IMR-90 (cell line): ENCODE data around the gene USP26. TPM values are rescaled to one million over a fixed set of nuclear protein-coding genes. Genes with fewer than 3 reads are reported as not detected.
"Not testable (repeated sequence)": the region's sequence is repeated elsewhere in the genome, so short reads cannot be mapped to it uniquely, and the experiment has no call there.

ENCODE experiments used
- ATAC-seq: fragments of 200-7000 bp; cut with Tn5 transposase; 2 replicates; pipeline ENCODE4 v1.9.1; 2020; ENCODE audit warnings: low read depth, mild to moderate bottlenecking, moderate library complexity
- BruUV-seq: library from RNA; stranded (reverse); fragments of 400-500 nt; replicated peaks from 2 replicates; lab custom pipeline; 2021; lab: Mats Ljungman, UMichigan
- CTCF ChIA-PET: fragments of 300-600 bp; formaldehyde crosslinking; extraction: SDS; loops from one replicate; lab custom pipeline; 2021; ENCODE audit warnings: antibody characterized with exemption; lab: Yijun Ruan, JAX
- POLR2A ChIA-PET: fragments of 300-600 bp; sonication (Branson Sonifier 250); formaldehyde crosslinking; loops from one replicate; lab custom pipeline; 2022; ENCODE audit warnings: antibody characterized with exemption; ENCODE audit not compliant: unreplicated experiment; lab: Charles Lee
- DNase-seq: peaks from one replicate; pipeline ENCODE4 v3.0.0; 2013
- H2AFZ ChIP-seq: replicated peaks from 2 replicates; pipeline ENCODE3; 2013; ENCODE audit warnings: low read length, mild to moderate bottlenecking; ENCODE audit not compliant: poor library complexity
- H2AK5ac ChIP-seq: 2 replicates; pipeline ENCODE4 v1.6.1; 2013; ENCODE audit warnings: low read depth, low read length, inconsistent platforms
- H2AK9ac ChIP-seq: replicated peaks from 2 replicates; pipeline ENCODE3; 2013; ENCODE audit warnings: mild to moderate bottlenecking, low read depth, low read length, moderate library complexity; ENCODE audit not compliant: poor library complexity
- H2BK120ac ChIP-seq: 2 replicates; pipeline ENCODE4 v1.6.1; 2013; ENCODE audit warnings: low read depth, low read length, inconsistent platforms
- H2BK15ac ChIP-seq: 3 replicates; pipeline ENCODE4 v1.6.1; 2013; ENCODE audit warnings: low read depth, low read length, inconsistent platforms
- H2BK20ac ChIP-seq: 2 replicates; pipeline ENCODE4 v1.6.1; 2013; ENCODE audit warnings: low read depth, mild to moderate bottlenecking, inconsistent platforms, low read length, moderate library complexity
- H2BK5ac ChIP-seq: 2 replicates; pipeline ENCODE4 v1.6.1; 2013; ENCODE audit warnings: mild to moderate bottlenecking, low read depth, low read length, inconsistent platforms; ENCODE audit not compliant: poor library complexity, severe bottlenecking
- H3K14ac ChIP-seq: replicated peaks from 2 replicates; pipeline ENCODE4 v1.6.1; 2013; ENCODE audit warnings: low read depth, low read length, inconsistent platforms
- H3K18ac ChIP-seq: 2 replicates; pipeline ENCODE4 v1.6.1; 2013; ENCODE audit warnings: low read depth, low read length, control low read depth
- H3K23ac ChIP-seq: 2 replicates; pipeline ENCODE4 v1.6.1; 2013; ENCODE audit warnings: low read depth, low read length, inconsistent platforms
- H3K27ac ChIP-seq: 2 replicates; pipeline ENCODE4 v1.5.1; 2013; ENCODE audit warnings: mild to moderate bottlenecking, control low read depth, low read length; ENCODE audit not compliant: insufficient read depth
- H3K27me3 ChIP-seq: 2 replicates; pipeline ENCODE4 v1.6.1; 2013; ENCODE audit warnings: low read length; ENCODE audit not compliant: control insufficient read depth, insufficient read depth
- H3K36me3 ChIP-seq: 2 replicates; pipeline ENCODE4 v1.6.1; 2013; ENCODE audit warnings: low read length, mixed read lengths; ENCODE audit not compliant: control insufficient read depth, insufficient read depth
- H3K4ac ChIP-seq: 2 replicates; pipeline ENCODE4 v1.6.1; 2013; ENCODE audit warnings: low read depth, low read length, inconsistent platforms
- H3K4me1 ChIP-seq: 2 replicates; pipeline ENCODE4 v1.6.1; 2013; ENCODE audit warnings: low read length, mixed read lengths; ENCODE audit not compliant: control insufficient read depth, insufficient read depth
- H3K4me2 ChIP-seq: 2 replicates; pipeline ENCODE4 v1.6.1; 2013; ENCODE audit warnings: low read depth, mild to moderate bottlenecking, control low read depth, low read length, moderate library complexity
- H3K4me3 ChIP-seq: 2 replicates; pipeline ENCODE4 v1.5.1; 2013; ENCODE audit warnings: low read depth, mild to moderate bottlenecking, control low read depth, low read length, moderate library complexity; ENCODE audit not compliant: insufficient read depth
- H3K56ac ChIP-seq: 2 replicates; pipeline ENCODE4 v1.6.1; 2013; ENCODE audit warnings: low read length, inconsistent platforms; ENCODE audit not compliant: insufficient read depth; ENCODE audit errors: extremely low read depth
- H3K79me1 ChIP-seq, 2 experiments: 2 replicates each; pipeline ENCODE4 v1.6.1; 2013; ENCODE audit warnings: low read length in 2 of 2, inconsistent platforms in 1 of 2, low read depth in 1 of 2
- H3K9ac ChIP-seq: 2 replicates; pipeline ENCODE4 v1.6.1; 2013; ENCODE audit warnings: low read depth, low read length, control low read depth
- H3K9me1 ChIP-seq: 2 replicates; pipeline ENCODE4 v1.6.1; 2013; ENCODE audit warnings: low read length, inconsistent platforms; ENCODE audit not compliant: insufficient read depth
- H3K9me3 ChIP-seq: 2 replicates; pipeline ENCODE4 v1.6.1; 2013; ENCODE audit warnings: low read length; ENCODE audit not compliant: control insufficient read depth, insufficient read depth
- H4K20me1 ChIP-seq: 2 replicates; pipeline ENCODE4 v1.6.1; 2013; ENCODE audit warnings: low read length, inconsistent platforms; ENCODE audit not compliant: insufficient read depth
- H4K5ac ChIP-seq: 2 replicates; pipeline ENCODE4 v1.6.1; 2013; ENCODE audit warnings: mild to moderate bottlenecking, low read depth, low read length, control low read depth
- H4K8ac ChIP-seq, 2 experiments: 2 replicates each; pipeline ENCODE4 v1.6.1; 2013; ENCODE audit warnings: low read depth in 2 of 2, low read length in 2 of 2, control low read depth in 1 of 2, inconsistent platforms in 1 of 2
- H4K91ac ChIP-seq: 2 replicates; pipeline ENCODE4 v1.6.1; 2013; ENCODE audit warnings: low read depth, low read length, inconsistent platforms; ENCODE audit not compliant: insufficient read depth
- BHLHE40 ChIP-seq: fragments of 150-350 bp; IDR thresholded peaks from 2 replicates; pipeline ENCODE4 v1.6.1; 2016; ENCODE audit warnings: mild to moderate bottlenecking, low read depth, low read length
- CEBPB ChIP-seq: IDR thresholded peaks from 2 replicates; pipeline ENCODE4 v1.6.1; 2012; ENCODE audit warnings: low read depth, low read length, improper control_type of control experiment
- CHD1 ChIP-seq: IDR thresholded peaks from 2 replicates; pipeline ENCODE4 v1.6.1; 2012; ENCODE audit warnings: low read depth, low read length, improper control_type of control experiment
- CTCF ChIP-seq: conservative IDR thresholded peaks from 2 replicates; pipeline ENCODE4 v1.5.1; 2012; ENCODE audit warnings: mild to moderate bottlenecking, low read depth, low read length, improper control_type of control experiment
- FOS ChIP-seq: fragments of 150-350 bp; IDR thresholded peaks from 2 replicates; pipeline ENCODE4 v1.6.1; 2016; ENCODE audit warnings: low read depth, low read length
- MAFK ChIP-seq: IDR thresholded peaks from 2 replicates; pipeline ENCODE4 v1.6.1; 2012; ENCODE audit warnings: low read depth, low read length, improper control_type of control experiment
- NFE2L2 ChIP-seq: fragments of 150-350 bp; IDR thresholded peaks from 2 replicates; pipeline ENCODE4 v1.6.1; 2016; ENCODE audit warnings: low read depth, mild to moderate bottlenecking, low read length
- RAD21 ChIP-seq: IDR thresholded peaks from 2 replicates; pipeline ENCODE4 v1.6.1; 2012; ENCODE audit warnings: low read length, improper control_type of control experiment
- SMC3 ChIP-seq: fragments of 150-350 bp; IDR thresholded peaks from 2 replicates; pipeline ENCODE4 v1.6.1; 2016; ENCODE audit warnings: low read depth, mild to moderate bottlenecking, antibody characterized with exemption, low read length, moderate library complexity
- WGBS, 2 experiments: methylation state at CpG; one replicate each; pipeline versions ENCODE4 v1.1.5 to v1.1.7; 2013; ENCODE audit warnings: missing lambda C conversion rate in 2 of 2; ENCODE audit not compliant: insufficient read length in 1 of 2; ENCODE audit errors: extremely low coverage in 2 of 2; 5-methylcytosine and 5-hydroxymethylcytosine counted together
- dilution Hi-C: fragments of 300-500 bp; cut with HindIII; formaldehyde crosslinking; loops from one replicate; pipeline ENCODE4 v1.14.3; 2018; ENCODE audit warnings: low sequenced_read_pairs; ENCODE audit not compliant: unreplicated experiment
- in situ Hi-C: fragments of 300-500 bp; cut with MboI; formaldehyde crosslinking; loops from 3 replicates; pipeline ENCODE4 v1.14.3; 2019; ENCODE audit warnings: low sequenced_read_pairs, inconsistent platforms, mixed read lengths
- intact Hi-C: fragments of 100-400 bp; cut with micrococcal nuclease; formaldehyde crosslinking; loops from 2 replicates; pipeline ENCODE4 v1.10.0; 2022
- polyA plus RNA-seq, 3 experiments: library from polyadenylated mRNA; depleted of rRNA; stranded (reverse); fragments of >200 nt; gene quantifications; 2 replicates each; pipeline ENCODE4 v1.2.3, GENCODE V29; 2012; ENCODE audit warnings: low replicate concordance in 1 of 3
- total RNA-seq: library from RNA; depleted of rRNA; stranded (reverse); fragments of >200 nt; gene quantifications from 2 replicates; pipeline ENCODE4 v1.2.3, GENCODE V29; 2012

The USP26 gene
- total and polyA plus RNA-seq, 2 of the 4 experiments (the other 2 are of a cell fraction), result not detected

GRCh38 chrX:132983496-132983895, 113.4 kb downstream of the USP26 start:
- Histone ChIP-seq H2BK15ac (no peak overlapping the region), H2BK5ac (no peak overlapping the region), H3K9ac (no peak overlapping the region), H4K8ac (no peak overlapping the region), H2AK9ac (no peak overlapping the region), H3K27me3 (no peaks in the 10 kb centered on the region; the same call in 1 of the 2 replicates), H3K56ac (no peak overlapping the region), H3K27ac (no peak overlapping the region), H4K20me1 (no peaks in the 10 kb centered on the region), H3K14ac (no peak overlapping the region), H2BK20ac (no peak overlapping the region), H3K18ac (no peak overlapping the region), H3K4me2 (no peak overlapping the region), H4K5ac (no peak overlapping the region), H3K4me1 (no peaks in the 10 kb centered on the region), H3K4ac (no peak overlapping the region), H2AK5ac (no peak overlapping the region), H3K23ac (no peak overlapping the region), H3K9me1 (no peaks in the 10 kb centered on the region), H3K4me3 (no peak overlapping the region), H3K79me1 (no peaks in the 10 kb centered on the region), H2BK120ac (no peak overlapping the region), H3K9me3 (no peaks in the 10 kb centered on the region), H2AFZ (no peak overlapping the region), H4K91ac (no peak overlapping the region), H3K36me3 (no peaks in the 10 kb centered on the region)
- no peak for TF ChIP-seq MAFK
- no peak for TF ChIP-seq BHLHE40
- no peak for TF ChIP-seq CEBPB
- TF ChIP-seq CHD1, result no peak
- no peak for TF ChIP-seq SMC3
- no peak for TF ChIP-seq NFE2L2
- no peak for TF ChIP-seq RAD21
- no peak for TF ChIP-seq CTCF
- TF ChIP-seq FOS, result no peak
- BruUV-seq, result no TSS peak
- dilution Hi-C loops (no loop called here), in situ Hi-C loops (no loop called here), intact Hi-C loops (no loop called here)
- ChIA-PET POLR2A (no interaction called here), CTCF (no interaction called here)
- no CpG with 5 or more reads among the region's 2 CpGs for WGBS, 2 experiments
- no peak for ATAC-seq
- no peak for DNase-seq

- H3K4ac ChIP-seq, H4K5ac ChIP-seq, H3K79me1 ChIP-seq, H3K9ac ChIP-seq, H3K27ac ChIP-seq, H3K36me3 ChIP-seq, H3K9me3 ChIP-seq, H3K18ac ChIP-seq, H3K23ac ChIP-seq, BruUV-seq, H4K20me1 ChIP-seq, H4K91ac ChIP-seq, CTCF ChIA-PET, H2BK20ac ChIP-seq, H3K27me3 ChIP-seq, POLR2A ChIA-PET, H3K9me1 ChIP-seq, H3K4me3 ChIP-seq, intact Hi-C loops, DNase-seq, in situ Hi-C loops, H3K14ac ChIP-seq, H3K4me1 ChIP-seq, H2BK120ac ChIP-seq, H2BK5ac ChIP-seq, dilution Hi-C loops, ATAC-seq, H2BK15ac ChIP-seq, H3K56ac ChIP-seq, H3K4me2 ChIP-seq, H4K8ac ChIP-seq, H2AK9ac ChIP-seq, H2AFZ ChIP-seq, H2AK5ac ChIP-seq: not testable (repeated sequence)
- WGBS, 2 experiments, result no CpG with 5 or more reads among the region's 2 CpGs
These were observed 116.9 kb downstream of the USP26 start for GRCh38 chrX:132980035-132980434.
